NCI-H187 treated with DMSO at 0.1 percent for 48 hours (cell line): ENCODE measurements around the gene CST4.
"Not testable (repeated sequence)": the region's sequence is repeated elsewhere in the genome, so short reads cannot be mapped to it uniquely, and the experiment has no call there.

Experiments
- DNase-seq: peaks from one replicate; lab custom pipeline; 2025; lab: John Stamatoyannopoulos, UW

Gene CST4

DNA sequence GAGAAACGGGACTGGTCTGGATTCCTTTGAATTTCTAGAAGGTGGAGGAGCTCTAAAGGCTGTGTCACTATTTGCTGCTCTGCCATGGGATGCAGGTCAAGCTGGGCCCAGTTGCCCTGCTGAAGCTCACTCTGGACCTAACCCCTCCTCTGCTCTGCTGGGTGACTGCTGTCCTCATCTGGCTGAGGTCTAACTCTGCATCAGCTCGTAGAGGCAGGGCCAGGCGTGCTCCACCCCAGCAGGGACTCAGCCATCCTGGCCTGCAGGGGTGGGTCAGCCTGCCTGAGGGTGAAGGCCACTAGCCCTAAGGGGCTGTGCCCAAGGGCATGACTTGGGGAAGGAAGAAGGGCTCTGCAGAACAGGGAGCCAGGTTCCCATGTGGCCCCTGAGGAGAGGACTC, 852 bp downstream of the CST4 start:
- DNase-seq = no peak

DNA sequence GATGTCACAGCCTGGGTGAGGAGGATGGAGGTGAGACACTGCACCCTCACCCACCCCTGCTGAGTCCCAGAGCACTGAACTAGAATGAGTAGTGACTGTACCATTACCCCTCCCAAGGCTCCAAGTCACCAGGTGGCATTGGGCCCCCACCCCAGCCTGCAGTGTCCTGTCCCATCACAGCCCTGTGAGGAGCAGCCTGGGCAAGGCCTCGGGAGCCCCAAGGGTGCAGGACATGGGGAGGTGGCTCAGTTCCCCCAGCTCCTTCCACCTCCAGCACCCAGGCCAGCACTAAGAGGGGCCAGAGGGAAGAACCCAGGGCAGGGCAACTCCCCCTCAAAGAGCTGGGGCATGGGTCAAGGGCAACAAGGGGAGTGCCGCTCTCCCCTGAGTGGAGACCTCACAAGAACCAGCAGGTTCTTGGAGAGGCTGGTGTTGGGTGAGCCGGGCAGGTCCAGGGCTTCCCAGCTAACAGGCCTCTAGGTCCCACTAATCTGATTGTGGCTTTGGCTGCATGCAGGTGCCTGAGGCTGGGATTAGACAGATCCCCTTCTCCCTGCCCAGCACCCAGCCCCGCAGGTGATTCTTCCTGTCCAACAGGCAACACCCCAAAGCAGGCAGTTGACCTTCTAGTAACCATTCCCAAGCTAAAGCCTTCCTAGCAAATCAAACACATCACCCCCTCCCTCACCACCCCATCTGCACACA, 2.6 kb downstream of the CST4 start:
- DNase-seq = no peak

DNA sequence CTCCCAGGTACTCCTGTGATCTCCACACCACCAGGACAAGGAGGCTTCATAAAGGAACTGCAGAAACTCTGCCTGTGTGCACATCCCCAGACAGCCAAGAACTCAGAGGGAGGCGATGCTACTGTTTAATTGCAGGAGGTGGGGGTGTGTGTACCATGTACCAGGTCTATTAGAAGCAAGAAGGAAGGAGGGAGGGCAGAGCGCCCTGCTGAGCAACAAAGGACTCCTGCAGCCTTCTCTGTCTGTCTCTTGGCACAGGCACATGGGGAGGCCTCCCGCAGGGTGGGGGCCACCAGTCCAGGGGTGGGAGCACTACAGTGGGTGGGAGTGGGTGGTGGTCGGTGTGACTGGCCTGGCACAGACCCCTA, 3.3 kb downstream of the CST4 start:
- DNase-seq = not testable (repeated sequence)

DNA sequence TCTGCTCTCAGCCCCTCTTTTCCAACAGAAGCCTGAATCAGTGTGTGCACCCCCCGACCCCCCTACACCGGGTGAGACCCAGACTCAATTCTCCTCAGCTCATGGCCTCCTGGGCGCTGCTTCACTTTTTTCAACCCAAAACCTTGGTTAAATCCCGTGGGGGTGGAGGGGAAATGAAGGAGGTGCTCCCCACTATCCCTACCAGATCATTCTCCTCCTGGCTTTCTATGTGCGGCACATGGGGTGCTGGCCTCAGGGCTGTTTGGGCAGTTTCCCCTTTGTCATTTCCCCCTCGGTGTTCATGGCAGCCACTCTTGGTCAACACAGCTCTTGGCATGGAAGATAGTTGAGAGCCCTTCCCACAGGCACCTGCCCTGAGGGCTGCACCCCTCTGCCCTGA, 4.6 kb downstream of the CST4 start:
- no peak for DNase-seq

DNA sequence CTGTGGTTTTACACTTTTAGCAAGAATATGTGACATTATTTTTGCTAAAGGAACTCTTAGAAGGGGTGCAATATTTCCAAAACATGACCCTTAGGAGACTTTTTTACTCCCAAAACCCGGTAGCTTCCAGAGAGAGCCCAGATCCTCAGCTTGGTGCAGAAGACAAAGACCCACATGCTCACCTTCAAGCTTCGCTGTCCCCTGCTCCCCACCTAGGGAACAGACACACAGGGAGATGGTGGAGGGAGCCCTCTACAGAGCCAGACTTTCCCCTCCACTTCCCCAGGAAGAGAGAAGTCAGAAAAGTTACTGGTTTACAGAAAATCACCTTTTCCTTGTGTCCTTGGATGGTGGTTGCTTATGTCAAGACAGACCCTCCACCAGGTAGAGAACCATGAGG, 5.0 kb downstream of the CST4 start:
- DNase-seq = no peak

DNA sequence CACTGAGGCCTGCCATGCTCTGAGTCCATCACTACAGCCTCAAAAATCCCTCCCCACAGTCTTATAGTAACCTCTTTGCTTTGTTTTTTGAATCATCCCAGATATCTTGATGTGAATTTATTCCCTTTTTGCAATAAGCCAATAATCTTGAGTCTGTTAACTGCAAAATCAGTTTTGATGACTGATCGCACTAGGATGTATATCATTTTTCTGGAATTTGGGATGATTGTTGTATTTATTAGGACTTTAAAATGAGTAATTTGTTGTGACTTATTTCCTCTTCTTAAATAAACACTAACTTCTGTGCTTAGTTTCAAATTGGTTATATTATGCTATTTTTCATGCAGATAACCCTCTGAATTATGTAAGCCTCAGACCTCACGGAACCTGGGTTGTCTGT, 5.6 kb downstream of the CST4 start:
- no peak for DNase-seq

DNA sequence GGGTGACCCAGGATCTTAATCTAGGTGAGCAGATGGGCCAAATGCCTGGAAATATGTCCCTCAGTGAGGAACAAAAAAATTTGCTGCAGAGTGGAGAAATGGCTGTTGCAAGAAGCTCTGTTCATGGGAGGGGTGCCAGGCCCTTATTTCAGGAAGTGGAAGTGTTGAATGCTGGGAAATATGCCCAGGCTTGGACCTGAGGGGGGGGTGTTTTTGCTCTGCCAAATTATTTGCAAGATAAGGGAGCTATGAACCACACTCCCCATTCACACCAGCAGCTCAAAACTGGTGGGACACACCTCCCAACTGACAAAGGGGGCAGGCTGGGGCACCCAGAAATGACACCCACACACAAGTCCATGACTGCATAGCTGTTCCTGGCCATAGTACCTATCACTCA, 8.7 kb downstream of the CST4 start:
- DNase-seq = no peak

DNA sequence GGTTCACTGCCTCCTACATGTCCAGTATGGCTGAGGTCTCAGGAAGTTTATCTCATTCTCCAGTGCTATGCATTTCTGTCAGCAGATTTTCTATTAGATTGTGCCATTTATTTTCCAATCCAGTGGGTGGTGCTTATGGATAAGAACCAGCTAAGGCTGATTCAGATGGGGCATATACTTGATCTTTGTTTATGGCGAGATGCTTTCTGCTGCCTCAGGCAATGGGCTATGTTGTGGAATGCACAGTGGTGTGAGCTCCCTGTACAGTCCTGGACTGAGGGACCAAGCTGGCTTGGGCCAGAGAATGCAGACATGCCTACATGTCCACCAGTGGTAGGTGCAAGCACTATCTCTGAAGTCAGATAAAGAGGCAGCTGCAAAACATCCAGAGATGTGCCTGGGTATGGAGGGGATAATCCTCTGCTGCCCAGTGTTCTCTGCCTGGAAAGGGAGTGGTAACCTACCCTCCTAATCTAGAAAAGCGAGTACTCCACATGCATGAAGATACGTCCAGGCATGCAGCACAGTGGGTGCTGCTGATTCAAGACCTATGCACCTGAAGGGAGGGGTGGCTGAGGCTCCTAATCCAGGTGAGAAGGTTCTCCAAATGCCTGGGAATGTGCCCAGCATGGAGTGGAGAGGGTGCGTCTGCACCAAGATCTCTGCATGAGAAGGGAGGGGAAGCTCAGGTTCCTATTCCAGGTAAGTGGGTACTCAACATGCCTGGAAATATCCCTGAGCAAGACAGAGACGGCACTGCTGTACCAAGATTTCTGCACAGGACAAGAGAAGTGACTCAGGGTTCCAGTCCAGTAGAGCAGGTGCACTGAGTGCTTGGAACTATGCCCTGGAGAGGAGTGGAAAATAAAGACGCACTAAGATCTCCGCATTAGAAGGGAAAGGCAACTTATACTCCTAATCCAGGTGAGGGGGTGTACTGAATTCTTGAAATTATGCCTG, 9.4 kb downstream of the CST4 start:
- no peak for DNase-seq

DNA sequence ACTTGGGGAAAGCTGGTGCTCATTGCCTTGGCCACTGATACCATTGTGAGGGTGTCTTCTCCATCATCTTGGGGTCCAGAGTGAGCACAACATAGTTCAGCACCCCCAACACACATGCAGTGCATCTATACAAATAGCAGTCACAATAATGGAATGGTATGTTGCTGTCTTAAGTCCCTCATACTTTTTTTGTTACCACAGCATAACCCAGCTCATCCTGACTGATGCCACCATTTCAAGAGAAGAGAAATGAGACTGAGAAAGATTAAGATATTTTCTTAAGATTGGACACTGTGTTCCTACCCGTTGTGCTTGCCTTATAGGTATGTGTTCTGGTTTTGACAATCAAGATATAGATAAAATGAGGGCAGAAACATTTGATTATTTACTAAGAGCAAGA, 15.6 kb downstream of the CST4 start:
- no peak for DNase-seq

DNA sequence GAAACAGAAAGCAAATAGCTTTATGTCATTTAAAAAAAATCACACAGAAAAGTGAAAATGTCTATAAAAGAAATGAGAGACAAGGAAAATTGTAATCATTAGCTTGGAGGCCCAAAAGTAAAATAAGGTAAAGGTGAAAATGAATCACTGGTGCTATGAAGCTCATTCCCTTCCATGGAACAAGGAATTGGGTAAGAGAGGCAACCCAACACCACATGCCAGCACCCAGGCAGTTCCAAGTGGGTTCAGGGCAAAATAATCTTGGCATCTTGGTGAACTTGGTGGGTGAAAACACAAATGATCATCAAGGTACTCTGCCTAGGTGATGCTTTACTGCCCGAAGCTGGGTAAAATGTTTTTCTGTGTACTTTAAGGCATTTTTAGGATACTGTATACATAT, 16.7 kb downstream of the CST4 start:
- DNase-seq = no peak

DNA sequence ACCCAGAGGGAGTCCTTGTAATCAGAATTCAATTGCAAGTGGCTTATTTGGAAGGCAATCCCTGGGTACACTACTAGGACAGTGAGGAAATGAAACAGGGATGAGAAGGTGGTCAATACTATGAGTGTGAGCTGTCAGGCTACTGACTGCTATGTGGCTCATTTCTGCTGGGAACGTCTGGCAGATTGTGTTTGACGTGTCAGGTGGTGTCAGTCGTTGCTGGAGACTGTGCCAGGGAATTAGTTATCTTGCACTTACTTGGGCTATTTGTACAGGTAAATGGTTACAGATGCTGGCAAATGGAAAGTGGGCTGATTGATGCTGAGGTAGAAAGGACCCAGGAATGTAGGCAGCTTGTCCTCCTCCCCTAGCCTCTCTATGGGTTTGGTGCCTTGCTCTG, 17.4 kb downstream of the CST4 start:
- no peak for DNase-seq

DNA sequence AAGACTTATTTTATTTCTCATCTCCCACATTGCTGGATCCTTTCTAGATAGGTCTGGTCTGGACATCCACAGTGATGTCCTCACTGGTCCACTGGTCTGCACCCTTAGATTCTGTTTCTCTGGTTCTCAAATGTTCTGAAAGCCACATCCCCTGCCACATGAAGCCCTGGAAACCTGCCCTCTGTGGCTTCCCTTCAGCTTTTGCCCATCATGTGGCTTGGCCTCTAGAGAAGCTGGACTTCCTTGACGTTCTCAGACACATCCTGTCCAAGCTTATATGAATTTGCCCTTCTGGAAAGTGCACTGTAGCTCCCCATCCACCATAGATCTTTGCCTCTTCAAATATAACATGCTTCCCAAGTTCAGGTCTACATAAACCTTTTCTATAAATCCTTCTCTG, 18.5 kb downstream of the CST4 start:
- DNase-seq = no peak

DNA sequence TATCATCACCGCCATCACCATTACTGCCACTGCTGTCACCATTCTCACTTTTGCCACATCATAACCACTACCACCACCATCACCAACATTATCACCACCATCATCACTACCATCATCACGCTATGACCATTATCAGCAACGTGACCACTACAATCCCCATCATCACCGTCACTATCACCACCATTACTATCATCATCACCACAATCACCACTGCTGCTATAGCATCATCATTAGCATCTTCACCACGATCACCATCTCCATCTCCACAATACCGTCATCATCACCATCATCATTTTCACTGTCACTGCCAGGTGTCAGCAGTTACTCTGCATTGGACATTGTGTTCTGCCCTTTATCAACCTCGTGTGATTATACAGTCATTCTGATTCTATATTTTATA, 19.0 kb downstream of the CST4 start:
- DNase-seq = no peak

DNA sequence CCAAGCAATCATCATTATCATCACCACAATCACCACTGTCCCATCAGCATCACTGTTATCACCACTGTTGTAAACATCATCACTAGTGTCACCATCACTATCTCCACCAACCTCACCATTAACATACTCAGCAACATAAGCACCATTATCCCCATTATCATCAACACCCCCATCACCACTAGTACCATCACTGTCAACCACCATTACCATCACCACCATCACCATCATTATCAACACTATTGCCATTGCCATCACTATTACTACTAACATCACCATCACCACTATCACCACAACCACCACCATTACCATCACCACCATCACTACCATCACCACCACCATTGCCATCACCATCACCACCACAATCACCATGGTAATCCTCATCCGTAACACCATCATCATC, 19.5 kb downstream of the CST4 start:
- no peak for DNase-seq

DNA sequence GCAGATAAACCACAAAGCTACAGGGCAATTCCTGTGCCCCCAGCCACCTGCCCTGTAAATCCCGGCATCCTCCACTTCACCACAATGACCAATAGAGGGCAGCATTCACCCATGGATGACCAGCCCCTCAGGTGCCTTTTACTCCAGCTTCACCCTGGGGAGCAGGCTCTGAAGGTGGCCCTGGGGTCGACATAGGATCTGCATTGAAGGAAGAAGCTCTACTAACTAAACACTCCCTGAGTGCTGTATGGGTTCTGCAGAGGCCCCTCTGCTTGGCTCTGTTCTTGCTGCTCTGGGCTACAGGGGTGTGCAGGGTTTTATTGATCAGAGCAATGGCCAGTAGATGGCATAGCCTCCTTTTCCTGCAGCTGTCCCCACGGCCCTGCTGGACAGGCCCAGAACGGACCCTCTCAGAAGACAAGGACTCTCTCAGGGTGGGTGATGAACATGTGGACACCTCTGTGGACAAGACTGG, 20.3 kb downstream of the CST4 start:
- DNase-seq = no peak

DNA sequence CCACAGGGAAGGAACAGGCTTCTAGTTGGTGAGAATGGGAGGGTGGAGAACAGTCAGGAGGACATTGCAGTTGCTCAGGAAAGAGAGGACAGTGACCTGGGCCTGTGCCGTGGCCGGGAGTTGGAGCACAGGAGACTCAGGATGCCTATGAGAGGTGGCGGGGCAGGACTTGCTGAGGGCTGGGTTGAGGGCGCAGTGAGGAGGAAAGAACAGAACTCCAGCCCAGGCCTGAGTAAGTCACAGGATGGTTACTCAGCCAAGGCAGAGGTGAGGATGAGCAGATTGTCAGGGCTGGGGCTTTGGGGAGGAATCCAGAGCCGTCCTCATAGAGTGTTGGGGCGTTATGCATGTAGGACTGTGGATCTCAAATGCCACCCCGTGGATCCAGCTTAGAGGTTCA, 21.2 kb downstream of the CST4 start:
- no peak for DNase-seq

DNA sequence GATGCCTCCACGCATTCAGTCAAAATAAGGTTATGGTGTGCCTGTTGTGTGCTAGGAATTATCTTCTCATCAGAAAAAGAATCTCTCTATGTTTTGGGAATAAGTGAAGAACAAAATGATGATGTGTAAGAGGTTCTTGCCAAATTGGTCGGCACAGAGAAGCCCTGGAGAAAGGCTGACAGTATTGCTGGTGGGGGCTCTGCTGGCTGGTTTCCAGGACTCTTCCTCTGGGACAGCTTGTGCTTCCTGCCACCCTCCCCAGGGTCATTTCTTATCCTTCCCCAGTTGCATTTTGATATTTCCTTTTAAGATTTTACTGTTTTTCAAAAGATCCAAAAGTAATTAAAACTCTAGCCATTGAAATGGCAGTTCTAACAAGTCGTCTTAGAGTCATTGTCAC, 22.1 kb downstream of the CST4 start:
- no peak for DNase-seq

DNA sequence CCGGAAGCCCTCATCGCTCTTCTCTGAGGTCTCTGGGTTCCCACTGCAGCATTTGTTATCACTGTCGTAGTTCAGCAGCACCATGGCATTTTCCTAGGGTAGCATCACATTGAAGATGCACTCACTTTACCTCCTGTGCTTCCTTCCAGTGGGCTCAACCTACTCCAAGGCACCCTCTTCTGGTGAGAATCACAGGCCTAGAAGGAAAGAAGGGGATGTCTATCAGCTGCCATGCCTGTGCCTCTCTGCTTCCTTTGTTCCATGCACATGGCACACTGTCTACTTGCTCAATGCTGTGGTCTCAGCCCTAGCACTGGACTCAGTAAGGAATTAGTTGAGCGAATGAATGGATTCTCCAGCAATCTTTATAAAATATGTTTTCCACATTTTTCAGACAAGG, 22.6 kb downstream of the CST4 start:
- DNase-seq = no peak

DNA sequence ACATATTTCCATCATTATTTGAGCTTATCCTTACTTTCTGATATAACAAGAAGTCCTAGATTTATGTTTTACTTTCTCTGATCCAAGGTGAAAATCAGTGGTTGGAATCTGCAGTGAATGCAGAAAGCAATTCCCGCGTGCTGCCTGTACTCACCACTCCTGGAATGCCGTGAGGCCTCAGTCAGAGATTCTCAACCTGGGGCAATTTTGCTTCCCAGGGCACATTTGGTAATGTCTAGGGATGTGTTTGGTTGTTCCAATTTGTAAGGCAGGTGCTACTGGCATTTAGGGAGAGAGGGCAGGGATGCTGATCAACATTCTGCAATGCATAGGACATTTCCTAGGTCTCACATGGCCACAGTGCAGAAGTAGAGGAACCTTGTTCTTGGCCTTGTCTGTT, 23.9 kb downstream of the CST4 start:
- no peak for DNase-seq

DNA sequence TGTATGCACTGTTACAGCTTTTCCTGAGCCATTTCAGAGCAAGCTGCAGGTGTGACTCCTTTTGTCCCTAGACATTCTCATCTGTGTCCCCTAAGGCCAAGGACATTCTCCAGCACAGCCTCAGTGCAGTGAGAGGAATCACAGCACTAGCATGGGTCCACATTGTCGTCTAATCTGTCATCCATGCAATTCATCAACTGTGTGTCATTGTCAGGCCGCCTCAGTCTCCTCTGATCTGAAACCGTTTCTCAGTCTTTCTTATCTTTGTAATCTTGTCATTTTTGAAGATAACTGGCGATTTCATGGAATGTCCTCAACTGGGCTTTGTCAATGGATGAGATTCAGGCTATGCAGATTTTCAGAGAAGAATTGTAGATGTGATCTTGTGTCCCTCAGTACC, 24.8 kb downstream of the CST4 start:
- not testable (repeated sequence) for DNase-seq

DNA sequence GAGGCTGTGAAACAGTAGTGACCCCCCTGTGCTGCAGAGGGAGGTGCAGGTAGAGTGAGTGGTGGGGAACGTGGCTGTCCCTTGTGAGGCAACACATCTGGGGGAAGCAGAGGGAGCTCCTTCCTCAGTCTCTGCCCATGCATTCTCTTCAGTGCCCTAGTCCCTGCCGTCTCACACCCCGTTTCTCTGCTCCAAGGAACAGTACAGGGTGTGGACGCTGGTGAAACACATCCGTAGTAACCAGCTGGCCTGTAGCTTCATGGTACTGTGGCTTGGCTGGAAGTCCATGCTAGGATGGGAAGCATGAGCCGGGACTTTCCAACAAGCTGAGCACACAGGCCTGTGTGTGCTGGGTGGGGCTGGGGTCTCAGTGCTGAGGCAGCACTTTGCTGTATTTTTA, 25.7 kb downstream of the CST4 start:
- DNase-seq = no peak

DNA sequence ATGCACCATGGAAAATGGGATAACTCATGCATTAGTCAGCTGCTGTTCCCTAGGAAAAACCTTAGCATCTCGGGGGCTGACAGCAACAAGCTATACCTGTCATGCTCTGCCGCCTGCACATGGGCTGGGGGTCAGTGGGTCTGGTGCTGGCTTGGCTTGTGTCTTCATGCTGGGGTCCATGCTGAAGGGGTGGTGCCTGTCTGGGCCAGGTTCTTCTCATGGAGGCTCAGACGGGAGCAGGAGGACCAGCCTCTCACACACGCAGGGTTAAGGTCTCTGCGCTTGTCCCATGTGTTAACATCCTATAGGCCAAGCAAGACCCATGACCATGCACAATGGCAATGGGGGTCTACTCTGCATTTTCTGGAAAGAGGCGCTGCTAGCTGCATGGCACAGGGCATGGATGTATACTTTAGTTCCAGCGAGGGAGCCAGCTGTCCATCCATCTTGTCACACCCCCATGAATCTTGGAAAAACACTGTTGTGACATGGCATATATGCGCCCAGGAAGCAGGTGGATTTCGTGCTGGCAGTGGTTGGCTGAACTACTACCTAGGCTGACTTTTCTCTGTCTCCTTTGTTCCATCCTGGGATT, 26.5 kb downstream of the CST4 start:
- no peak for DNase-seq

DNA sequence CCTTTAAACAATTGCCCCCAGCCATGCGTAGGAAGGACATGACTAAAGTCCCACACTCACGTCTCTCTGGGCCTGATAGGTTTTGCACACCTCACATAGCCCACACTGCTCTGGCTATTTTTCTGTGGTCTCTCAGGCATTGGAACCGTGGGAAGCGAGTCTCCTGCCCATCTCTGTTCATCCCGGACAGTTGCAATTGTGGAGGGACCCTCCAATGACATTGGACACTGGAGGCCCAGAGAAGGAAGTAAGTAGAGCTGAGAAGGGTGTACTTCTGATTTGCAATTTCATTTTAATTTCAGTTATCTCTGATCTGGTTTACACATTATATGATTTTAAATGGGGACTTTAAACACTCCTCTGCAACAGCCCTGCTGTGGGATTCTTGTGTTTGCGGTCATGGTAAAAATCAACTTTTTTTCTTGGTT, 27.8 kb downstream of the CST4 start:
- DNase-seq = no peak
